ENCODE measurements around the gene TENM3.

Gene TENM3

GRCh38 chr4:182215148-182215547, 28.1 kb upstream of the TENM3 start:
- no peak for DNase-seq (ENCODE audit: low read depth)
- no peak for TF ChIP-seq CTCF (IDR thresholded peaks at IDR 0.05; ENCODE audit: control insufficient read depth, insufficient read depth, low read depth, low read length, missing control alignments)
- no peak overlapping the region for H3K4me3 ChIP-seq (ENCODE audit: control insufficient read depth, low read depth, low read length)

GRCh38 chr4:182216005-182216404, 27.2 kb upstream of the TENM3 start:
- H3K4me3 ChIP-seq (ENCODE audit: control insufficient read depth, low read depth, low read length): no peak overlapping the region
- DNase-seq (ENCODE audit: low read depth): no peak
- TF ChIP-seq CTCF (IDR thresholded peaks at IDR 0.05; ENCODE audit: control insufficient read depth, insufficient read depth, low read depth, low read length, missing control alignments): no peak

DNA sequence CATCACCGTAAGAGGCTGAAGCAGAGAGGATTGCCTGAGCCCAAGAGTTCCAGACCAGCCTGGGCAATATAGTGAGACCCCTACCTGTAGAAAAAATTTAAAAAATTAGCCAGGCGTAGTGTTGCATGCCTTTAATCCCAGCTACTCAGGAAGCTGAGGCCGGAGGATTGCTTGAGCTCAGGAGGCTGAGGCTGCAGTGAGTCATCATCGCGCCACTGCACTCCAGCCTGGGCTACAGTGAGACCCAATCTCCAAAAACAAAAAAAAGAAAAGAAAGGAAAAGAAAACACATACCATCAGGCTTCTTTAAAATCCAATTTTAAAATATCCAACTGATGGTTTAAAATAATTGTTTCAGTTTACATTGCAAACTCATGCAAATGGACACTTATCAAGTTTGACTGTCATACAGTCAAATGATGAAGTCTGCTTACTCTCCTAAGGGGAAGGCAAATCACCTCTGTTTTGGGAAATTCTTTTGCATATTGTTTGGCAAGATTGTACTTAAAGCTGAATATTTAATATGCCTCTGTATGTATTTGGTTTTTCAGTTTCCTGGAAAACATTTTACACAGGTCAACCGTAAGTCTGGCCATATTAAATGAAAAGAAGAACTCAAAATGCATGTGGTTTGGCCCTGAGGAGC, 23.7 kb upstream of the TENM3 start:
- no peak overlapping the region for H3K4me3 ChIP-seq (ENCODE audit: control insufficient read depth, low read depth, low read length)
- TF ChIP-seq CTCF (IDR thresholded peaks at IDR 0.05; ENCODE audit: control insufficient read depth, insufficient read depth, low read depth, low read length, missing control alignments): no peak
- no peak for DNase-seq (ENCODE audit: low read depth)

DNA sequence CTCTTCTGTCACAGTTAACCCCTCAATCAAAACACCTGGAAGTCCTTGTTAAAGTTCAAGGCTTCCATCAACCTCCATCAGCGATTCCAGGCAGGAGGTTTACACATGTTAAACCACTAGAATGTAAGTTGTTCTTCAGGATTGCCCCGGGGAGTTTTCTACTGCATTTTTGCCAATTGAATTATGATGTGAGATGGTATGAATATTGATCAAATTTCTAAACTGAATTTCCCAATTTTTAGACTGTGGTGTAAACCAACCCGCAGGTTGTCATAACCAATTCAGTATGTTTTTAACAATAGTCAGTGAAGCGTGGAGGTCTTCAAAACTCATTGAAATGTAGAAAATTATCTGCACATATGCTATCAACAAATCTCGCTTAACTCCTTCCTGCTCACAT, 21.2 kb upstream of the TENM3 start:
- no peak for DNase-seq (ENCODE audit: low read depth)
- H3K4me3 ChIP-seq (ENCODE audit: control insufficient read depth, low read depth, low read length): no peak overlapping the region
- no peak for TF ChIP-seq CTCF (IDR thresholded peaks at IDR 0.05; ENCODE audit: control insufficient read depth, insufficient read depth, low read depth, low read length, missing control alignments)

DNA sequence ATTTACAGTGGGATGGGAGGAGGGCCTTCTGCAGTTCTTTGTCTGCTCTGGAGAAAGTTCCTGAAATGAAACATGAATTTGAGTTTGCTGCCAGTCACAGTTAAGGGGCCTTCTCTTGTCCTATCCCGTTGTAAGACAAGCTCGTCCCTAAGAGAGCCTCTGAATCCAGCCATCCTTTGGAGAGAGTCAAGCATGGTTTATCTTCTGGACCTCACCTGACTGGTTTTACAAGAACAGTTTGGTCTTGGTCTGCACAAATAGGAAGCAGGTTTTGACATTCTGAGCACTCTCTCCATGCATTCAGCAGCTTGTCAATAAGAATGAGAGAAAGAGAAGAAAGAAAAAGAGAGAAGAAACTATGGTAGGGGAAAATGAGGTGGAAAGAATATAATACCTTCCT, 20.4 kb upstream of the TENM3 start:
- no peak overlapping the region for H3K4me3 ChIP-seq (ENCODE audit: control insufficient read depth, low read depth, low read length)
- DNase-seq (ENCODE audit: low read depth): no peak
- TF ChIP-seq CTCF (IDR thresholded peaks at IDR 0.05; ENCODE audit: control insufficient read depth, insufficient read depth, low read depth, low read length, missing control alignments): no peak

GRCh38 chr4:182223708-182224107, 19.5 kb upstream of the TENM3 start:
- no peak overlapping the region for H3K4me3 ChIP-seq (ENCODE audit: control insufficient read depth, low read depth, low read length)
- no peak for DNase-seq (ENCODE audit: low read depth)
- TF ChIP-seq CTCF (IDR thresholded peaks at IDR 0.05; ENCODE audit: control insufficient read depth, insufficient read depth, low read depth, low read length, missing control alignments): no peak
